ENCODE data around the gene C17orf107.

- TF ChIP-seq, protein P1, sequence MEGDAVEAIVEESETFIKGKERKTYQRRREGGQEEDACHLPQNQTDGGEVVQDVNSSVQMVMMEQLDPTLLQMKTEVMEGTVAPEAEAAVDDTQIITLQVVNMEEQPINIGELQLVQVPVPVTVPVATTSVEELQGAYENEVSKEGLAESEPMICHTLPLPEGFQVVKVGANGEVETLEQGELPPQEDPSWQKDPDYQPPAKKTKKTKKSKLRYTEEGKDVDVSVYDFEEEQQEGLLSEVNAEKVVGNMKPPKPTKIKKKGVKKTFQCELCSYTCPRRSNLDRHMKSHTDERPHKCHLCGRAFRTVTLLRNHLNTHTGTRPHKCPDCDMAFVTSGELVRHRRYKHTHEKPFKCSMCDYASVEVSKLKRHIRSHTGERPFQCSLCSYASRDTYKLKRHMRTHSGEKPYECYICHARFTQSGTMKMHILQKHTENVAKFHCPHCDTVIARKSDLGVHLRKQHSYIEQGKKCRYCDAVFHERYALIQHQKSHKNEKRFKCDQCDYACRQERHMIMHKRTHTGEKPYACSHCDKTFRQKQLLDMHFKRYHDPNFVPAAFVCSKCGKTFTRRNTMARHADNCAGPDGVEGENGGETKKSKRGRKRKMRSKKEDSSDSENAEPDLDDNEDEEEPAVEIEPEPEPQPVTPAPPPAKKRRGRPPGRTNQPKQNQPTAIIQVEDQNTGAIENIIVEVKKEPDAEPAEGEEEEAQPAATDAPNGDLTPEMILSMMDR (IDR thresholded peaks at IDR 0.05; ENCODE audit: insufficient read depth, low read length) = no peak
- TF ChIP-seq POLR2AphosphoS5 (IDR thresholded peaks at IDR 0.05; ENCODE audit: low read depth) (no peak), REST (IDR thresholded peaks at IDR 0.05; ENCODE audit: insufficient replicate concordance, low read depth) (no peak), GABPA (IDR thresholded peaks at IDR 0.05; ENCODE audit: low read depth) (no peak)
Measured at GRCh38 chr17:4863321-4863720, 36.0 kb upstream of the C17orf107 start.

Measured in HL-60 (cell line).